CD4-positive, alpha-beta memory T cell (primary cell): ENCODE data around the gene MAP1LC3B2. TPM values are rescaled to one million over a fixed set of nuclear protein-coding genes. Genes with fewer than 3 reads are reported as not detected.

Experiments used
- CTCF ChIA-PET: fragments of 350-600 bp; sonication (Branson Sonifier 250); formaldehyde crosslinking; loops from one replicate; lab custom pipeline; 2021; ENCODE audit warnings: inconsistent platforms; ENCODE audit not compliant: partially characterized antibody; lab: Charles Lee
- POLR2A ChIA-PET: fragments of 350-600 bp; sonication (Branson Sonifier 250); formaldehyde crosslinking; loops from one replicate; lab custom pipeline; 2021; ENCODE audit not compliant: partially characterized antibody; lab: Charles Lee
- DNase-seq, 5 donors: peaks; one replicate each; pipeline versions ENCODE4 v3.0.0 to v3.0.0-alpha.2; 2020 to 2022; ENCODE audit warnings: mixed read lengths in 1 of 5
- H3K27ac ChIP-seq: one replicate; pipeline ENCODE4 v1.7.0; 2013; ENCODE audit warnings: low read depth, low read length
- H3K27me3 ChIP-seq: 2 replicates; pipeline ENCODE4 v1.7.0; 2013; ENCODE audit warnings: mild to moderate bottlenecking, low read length, moderate library complexity; ENCODE audit not compliant: insufficient read depth
- H3K36me3 ChIP-seq: 2 replicates; pipeline ENCODE4 v1.7.0; 2013; ENCODE audit warnings: mild to moderate bottlenecking, low read length, moderate library complexity; ENCODE audit not compliant: insufficient read depth
- H3K4me1 ChIP-seq: 2 replicates; pipeline ENCODE4 v1.7.0; 2013; ENCODE audit warnings: mild to moderate bottlenecking, low read length, moderate library complexity; ENCODE audit not compliant: insufficient read depth
- H3K4me3 ChIP-seq, 2 donors: one replicate each; pipeline ENCODE4 v1.7.0; 2013; ENCODE audit warnings: low read length in 2 of 2, mild to moderate bottlenecking in 1 of 2
- H3K9me3 ChIP-seq, 2 donors: one replicate each; pipeline ENCODE4 v1.7.0; 2013; ENCODE audit warnings: low read length in 2 of 2, control low read depth in 1 of 2; ENCODE audit not compliant: control insufficient read depth in 1 of 2
- H3K27ac Mint-ChIP-seq, 7 donors: one replicate each; pipeline ENCODE4 v1.8.0; 2020 to 2021; ENCODE audit warnings: mixed read lengths in 7 of 7, mild to moderate bottlenecking in 6 of 7, inconsistent platforms in 3 of 7, moderate library complexity in 3 of 7
- H3K27me3 Mint-ChIP-seq, 2 donors: one replicate each; pipeline ENCODE4 v1.8.0; 2020 to 2021; ENCODE audit warnings: mixed read lengths in 2 of 2
- H3K36me3 Mint-ChIP-seq, 2 donors: one replicate each; pipeline ENCODE4 v1.8.0; 2020 to 2021; ENCODE audit warnings: mixed read lengths in 2 of 2, inconsistent platforms in 1 of 2, mild to moderate bottlenecking in 1 of 2
- H3K4me1 Mint-ChIP-seq, 4 donors: one replicate each; pipeline ENCODE4 v1.8.0; 2020 to 2021; ENCODE audit warnings: mixed read lengths in 4 of 4, mild to moderate bottlenecking in 1 of 4
- H3K4me3 Mint-ChIP-seq, 8 donors: one replicate each; pipeline ENCODE4 v1.8.0; 2020 to 2021; ENCODE audit warnings: mixed read lengths in 8 of 8, mild to moderate bottlenecking in 7 of 8, moderate library complexity in 6 of 8, inconsistent platforms in 3 of 8
- H3K9me3 Mint-ChIP-seq, 8 donors: one replicate each; pipeline ENCODE4 v1.8.0; 2020 to 2021; ENCODE audit warnings: mixed read lengths in 8 of 8, mild to moderate bottlenecking in 5 of 8, inconsistent platforms in 3 of 8, moderate library complexity in 1 of 8
- intact Hi-C: fragments of 100-400 bp; cut with micrococcal nuclease; formaldehyde crosslinking; loops from one replicate; pipeline ENCODE4 v1.15.1; 2023
- polyA plus RNA-seq, 2 donors: library from polyadenylated mRNA; unstranded; fragments of 300-500 nt; fragmentation: Illumina TruSeq; gene quantifications; one replicate each; pipeline ENCODE4 v1.2.3, GENCODE V29; 2021
- total RNA-seq, 2 experiments: library from RNA; stranded (reverse); gene quantifications; one replicate each; pipeline ENCODE4 v1.2.3, GENCODE V29; 2021

The MAP1LC3B2 gene
- total and polyA plus RNA-seq, 4 experiments from 2014 or later = 1.7 to 6.8 (median 3.6) TPM

GRCh38 chr12:116551151-116551550, 8.0 kb upstream of the MAP1LC3B2 start:
- Mint-ChIP-seq H3K4me3 (no peak overlapping the region), H3K27ac (no peak overlapping the region), H3K9me3 (no peaks in the 10 kb centered on the region), H3K27me3 (peaks cover 0 to 4% of the 10 kb centered on the region in 2 donors), H3K36me3 (no peaks in the 10 kb centered on the region), H3K4me1 (peaks cover 5 to 7% (median 6%) of the 10 kb centered on the region in 4 donors)
- POLR2A ChIA-PET = interaction anchor here (1.7 kb wide), 1 partner anchor 8 kb away, joined by 4 read pairs; the partner anchor contains the start of gene MAP1LC3B2
- Histone ChIP-seq H3K36me3 (no peaks in the 10 kb centered on the region), H3K27me3 (no peaks in the 10 kb centered on the region), H3K4me3 (no peak overlapping the region), H3K4me1 (no peaks in the 10 kb centered on the region), H3K9me3 (no peaks in the 10 kb centered on the region), H3K27ac (no peak overlapping the region)
- CTCF ChIA-PET = no interaction called here
- DNase-seq = no peak
- intact Hi-C loops = no loop called here

- Histone ChIP-seq H3K4me3 (no peak overlapping the region), H3K9me3 (no peaks in the 10 kb centered on the region), H3K4me1 (no peaks in the 10 kb centered on the region), H3K27me3 (no peaks in the 10 kb centered on the region), H3K36me3 (no peaks in the 10 kb centered on the region), H3K27ac (no peak overlapping the region)
- POLR2A ChIA-PET = no interaction called here
- H3K4me1 Mint-ChIP-seq = peaks cover 5 to 9% (median 7%) of the 10 kb centered on the region in 4 donors
- DNase-seq = no peak
- no peaks in the 10 kb centered on the region for H3K9me3 Mint-ChIP-seq
- H3K27me3 Mint-ChIP-seq = peaks cover 0 to 4% of the 10 kb centered on the region in 2 donors
- no peaks in the 10 kb centered on the region for H3K36me3 Mint-ChIP-seq
- no peak overlapping the region for H3K4me3 Mint-ChIP-seq
- no peak overlapping the region for H3K27ac Mint-ChIP-seq
- intact Hi-C loops = no loop called here
- CTCF ChIA-PET = interaction anchor here (1.1 kb wide), 1 partner anchor 47 kb away, joined by 4 read pairs; no protein-coding TSS in a partner anchor
Observed at GRCh38 chr12:116551619-116551951, 7.6 kb upstream of the MAP1LC3B2 start.

GRCh38 chr12:116551952-116552772, 7.0 kb upstream of the MAP1LC3B2 start:
- no peak overlapping the region for H3K4me3 ChIP-seq
- H3K9me3 ChIP-seq = no peaks in the 10 kb centered on the region
- Mint-ChIP-seq H3K4me1 (peaks cover 9 to 14% (median 11%) of the 10 kb centered on the region in 4 donors), H3K27me3 (peaks cover 0 to 4% of the 10 kb centered on the region in 2 donors), H3K36me3 (no peaks in the 10 kb centered on the region), H3K4me3 (no peak overlapping the region), H3K9me3 (no peaks in the 10 kb centered on the region), H3K27ac (peak overlapping the region in 1 of 7 donors; percentile 42)
- H3K27me3 ChIP-seq = no peaks in the 10 kb centered on the region
- no peaks in the 10 kb centered on the region for H3K36me3 ChIP-seq
- DNase-seq = no peak
- no peak overlapping the region for H3K27ac ChIP-seq
- H3K4me1 ChIP-seq = peaks cover 2% of the 10 kb centered on the region
- ChIA-PET CTCF (interaction anchor here (1.1 kb wide), 1 partner anchor 46 kb away, joined by 4 read pairs; no protein-coding TSS in a partner anchor), POLR2A (no interaction called here)
- intact Hi-C loops = no loop called here

GRCh38 chr12:116552773-116553373, 6.3 kb upstream of the MAP1LC3B2 start:
- Mint-ChIP-seq H3K36me3 (no peaks in the 10 kb centered on the region), H3K27me3 (peaks cover 0 to 4% of the 10 kb centered on the region in 2 donors), H3K4me1 (peaks cover 10 to 17% (median 15%) of the 10 kb centered on the region in 4 donors), H3K9me3 (no peaks in the 10 kb centered on the region), H3K4me3 (no peak overlapping the region), H3K27ac (peak overlapping the region in 2 of 7 donors; percentile 17 to 42)
- peaks cover 9% of the 10 kb centered on the region for H3K4me1 ChIP-seq
- no peak for DNase-seq
- intact Hi-C loops = no loop called here
- no peak overlapping the region for H3K4me3 ChIP-seq
- CTCF ChIA-PET = no interaction called here
- H3K36me3 ChIP-seq = no peaks in the 10 kb centered on the region
- no peaks in the 10 kb centered on the region for H3K9me3 ChIP-seq
- H3K27me3 ChIP-seq = no peaks in the 10 kb centered on the region
- no peak overlapping the region for H3K27ac ChIP-seq
- POLR2A ChIA-PET = no interaction called here

GRCh38 chr12:116556356-116556952, 2.7 kb upstream of the MAP1LC3B2 start:
- Histone ChIP-seq H3K27ac (no peak overlapping the region), H3K36me3 (no peaks in the 10 kb centered on the region), H3K27me3 (no peaks in the 10 kb centered on the region), H3K9me3 (no peaks in the 10 kb centered on the region), H3K4me1 (peaks cover 42% of the 10 kb centered on the region), H3K4me3 (no peak overlapping the region)
- POLR2A ChIA-PET = no interaction called here
- intact Hi-C loops = no loop called here
- H3K27me3 Mint-ChIP-seq = no peaks in the 10 kb centered on the region
- H3K4me3 Mint-ChIP-seq = peak overlapping the region in 1 of 8 donors; percentile 35
- H3K9me3 Mint-ChIP-seq = peaks cover 0 to 6% (median 0%) of the 10 kb centered on the region in 8 donors
- peaks cover 0 to 6% of the 10 kb centered on the region in 2 donors for H3K36me3 Mint-ChIP-seq
- peaks cover 27 to 48% (median 40%) of the 10 kb centered on the region in 4 donors for H3K4me1 Mint-ChIP-seq
- no peak for DNase-seq
- peak overlapping the region in 2 of 7 donors; percentile 57 to 83 for H3K27ac Mint-ChIP-seq
- CTCF ChIA-PET = interaction anchor here (0.7 kb wide), 1 partner anchor 23 kb away, joined by 3 read pairs; no protein-coding TSS in a partner anchor

- Histone ChIP-seq H3K27ac (no peak overlapping the region), H3K36me3 (no peaks in the 10 kb centered on the region), H3K4me1 (peaks cover 47% of the 10 kb centered on the region), H3K4me3 (no peak overlapping the region), H3K27me3 (no peaks in the 10 kb centered on the region), H3K9me3 (no peaks in the 10 kb centered on the region)
- Mint-ChIP-seq H3K27me3 (no peaks in the 10 kb centered on the region), H3K4me1 (peaks cover 29 to 48% (median 42%) of the 10 kb centered on the region in 4 donors), H3K27ac (peak overlapping the region in 3 of 7 donors; percentile 57 to 83 (median 61)), H3K4me3 (peak overlapping the region in 3 of 8 donors; percentile 11 to 35 (median 26)), H3K36me3 (peaks cover 0 to 6% of the 10 kb centered on the region in 2 donors), H3K9me3 (peaks cover 0 to 6% (median 0%) of the 10 kb centered on the region in 8 donors)
- DNase-seq = no peak
- CTCF ChIA-PET = interaction anchor here (0.7 kb wide), 1 partner anchor 24 kb away, joined by 3 read pairs; no protein-coding TSS in a partner anchor
- POLR2A ChIA-PET = interaction anchor here (0.7 kb wide), 1 partner anchor 506 kb away, joined by 3 read pairs; no protein-coding TSS in a partner anchor
- intact Hi-C loops = no loop called here
Observed at GRCh38 chr12:116556964-116557698, 2.0 kb upstream of the MAP1LC3B2 start.
